ENCODE results near the gene MBLAC1.

Gene MBLAC1

GRCh38 chr7:100089458-100090196 is 37.1 kb upstream of the MBLAC1 start:
- Histone ChIP-seq H3K18ac (ENCODE audit: low read depth in 1 of 2, low read length in 2 of 2) (peak overlapping the region; percentile 89 to 93), H3K27ac (ENCODE audit: low read length, poor library complexity, severe bottlenecking) (peak overlapping the region; percentile 65), H3K4me2 (ENCODE audit: low read length, poor library complexity, severe bottlenecking) (peak overlapping the region; percentile 90), H2BK5ac (ENCODE audit: low read depth, low read length, poor library complexity, severe bottlenecking) (no peak overlapping the region), H3K14ac (ENCODE audit: low read length in 2 of 2) (no peak overlapping the region), H2BK15ac (ENCODE audit: low read depth, poor library complexity, severe bottlenecking) (peak overlapping the region; percentile 96), H4K8ac (ENCODE audit: low read length) (peak overlapping the region; percentile 97), H2AFZ (ENCODE audit: low read depth, low read length) (no peak overlapping the region), H2BK12ac (ENCODE audit: low read length in 2 of 2) (peak overlapping the region; percentile 46 to 79), H3K27me3 (ENCODE audit: control insufficient read depth in 1 of 2, insufficient read depth in 1 of 2, low read length in 2 of 2) (no peaks in the 10 kb centered on the region), H4K91ac (ENCODE audit: low read length) (peak overlapping the region; percentile 94), H3K9me3 (ENCODE audit: control insufficient read depth, low read length) (no peaks in the 10 kb centered on the region), H3K23ac (ENCODE audit: low read length in 2 of 2) (peak overlapping the region in 1 of 2 experiments; percentile 87), H3K9ac (ENCODE audit: low read length) (peak overlapping the region; percentile 96), H3K4me3 (ENCODE audit: insufficient read depth in 1 of 2, low read depth in 1 of 2, low read length in 2 of 2) (peak overlapping the region; percentile 85 to 97), H3K36me3 (ENCODE audit: control insufficient read depth in 1 of 2, insufficient read depth in 2 of 2, low read depth in 1 of 2, low read length in 2 of 2) (peaks cover 38 to 44% of the 10 kb centered on the region in 2 experiments), H3K4ac (ENCODE audit: low read depth in 1 of 2, low read length in 2 of 2) (peak overlapping the region; percentile 76 to 93), H3K4me1 (ENCODE audit: control insufficient read depth, insufficient read depth, low read depth, low read length) (peaks cover 8% of the 10 kb centered on the region), H2AK5ac (ENCODE audit: low read length, severe bottlenecking) (no peak overlapping the region), H2BK120ac (ENCODE audit: low read depth, low read length) (peak overlapping the region; percentile 88), H3K79me1 (replicated peaks; ENCODE audit: low read length, poor library complexity, severe bottlenecking) (peaks cover 14% of the 10 kb centered on the region)
- DNase-seq = peak; percentile 58
- WGBS = 22% methylated on average over 5 of the region's 7 CpGs

DNA sequence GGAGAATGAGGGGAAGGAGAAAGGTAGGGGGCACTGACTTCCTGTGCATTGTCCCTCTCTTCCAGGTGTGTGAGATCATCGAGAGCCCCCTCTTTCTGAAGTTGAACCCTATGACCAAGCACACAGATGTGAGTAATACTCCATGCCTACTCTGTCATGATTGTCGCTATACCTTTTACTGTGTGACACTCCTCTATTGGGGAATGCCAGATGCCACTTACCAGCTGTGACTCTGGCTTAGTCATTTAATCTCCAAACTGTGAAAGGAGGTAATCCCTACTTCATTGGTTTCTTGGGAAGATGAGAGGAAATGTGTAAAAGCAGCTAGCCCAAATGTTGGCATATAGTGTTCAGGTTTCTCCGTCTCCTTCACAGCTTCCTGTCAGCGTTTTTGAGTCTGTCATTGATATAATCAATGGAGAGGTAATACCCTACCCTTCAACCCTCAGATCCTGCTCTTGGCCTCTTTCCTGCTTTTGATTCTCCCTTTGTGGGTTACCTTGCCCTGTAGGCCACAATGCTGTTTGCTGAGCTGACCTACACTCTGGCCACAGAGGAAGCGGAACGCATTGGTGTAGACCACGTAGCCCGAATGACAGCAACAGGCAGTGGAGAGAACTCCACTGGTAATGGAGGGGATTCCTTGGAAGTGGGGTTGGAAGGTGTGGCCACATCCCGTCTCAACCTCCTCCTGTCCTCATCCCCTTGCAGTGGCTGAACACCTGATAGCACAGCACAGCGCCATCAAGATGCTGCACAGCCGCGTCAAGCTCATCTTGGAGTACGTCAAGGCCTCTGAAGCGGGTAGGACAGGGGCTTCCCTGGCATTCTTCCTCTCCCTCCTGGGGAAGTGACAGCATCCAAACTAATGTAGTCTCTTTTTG is 36.0 kb upstream of the MBLAC1 start:
- peak overlapping the region; percentile 29 to 88 for H2BK12ac ChIP-seq (ENCODE audit: low read length in 2 of 2)
- no peak overlapping the region for H2BK120ac ChIP-seq (ENCODE audit: low read depth, low read length)
- H3K9me3 ChIP-seq (ENCODE audit: control insufficient read depth, low read length) = no peaks in the 10 kb centered on the region
- peak overlapping the region in 1 of 2 experiments; percentile 8 for H3K14ac ChIP-seq (ENCODE audit: low read length in 2 of 2)
- H3K4me2 ChIP-seq (ENCODE audit: low read length, poor library complexity, severe bottlenecking) = no peak overlapping the region
- H3K4me3 ChIP-seq (ENCODE audit: insufficient read depth in 1 of 2, low read depth in 1 of 2, low read length in 2 of 2) = no peak overlapping the region
- H4K8ac ChIP-seq (ENCODE audit: low read length) = peak overlapping the region; percentile 47
- peak overlapping the region; percentile 23 for H4K91ac ChIP-seq (ENCODE audit: low read length)
- no peak for DNase-seq
- peaks cover 8% of the 10 kb centered on the region for H3K4me1 ChIP-seq (ENCODE audit: control insufficient read depth, insufficient read depth, low read depth, low read length)
- H2AK5ac ChIP-seq (ENCODE audit: low read length, severe bottlenecking) = no peak overlapping the region
- H2BK5ac ChIP-seq (ENCODE audit: low read depth, low read length, poor library complexity, severe bottlenecking) = no peak overlapping the region
- WGBS = 89% methylated on average over 13 of the region's 14 CpGs
- no peak overlapping the region for H2AFZ ChIP-seq (ENCODE audit: low read depth, low read length)
- H3K23ac ChIP-seq (ENCODE audit: low read length in 2 of 2) = no peak overlapping the region
- no peak overlapping the region for H2BK15ac ChIP-seq (ENCODE audit: low read depth, poor library complexity, severe bottlenecking)
- H3K36me3 ChIP-seq (ENCODE audit: control insufficient read depth in 1 of 2, insufficient read depth in 2 of 2, low read depth in 1 of 2, low read length in 2 of 2) = peaks cover 46 to 55% of the 10 kb centered on the region in 2 experiments
- no peak overlapping the region for H3K27ac ChIP-seq (ENCODE audit: low read length, poor library complexity, severe bottlenecking)
- H3K9ac ChIP-seq (ENCODE audit: low read length) = peak overlapping the region; percentile 3
- peaks cover 21% of the 10 kb centered on the region for H3K79me1 ChIP-seq (replicated peaks; ENCODE audit: low read length, poor library complexity, severe bottlenecking)
- peak overlapping the region in 1 of 2 experiments; percentile 50 for H3K4ac ChIP-seq (ENCODE audit: low read depth in 1 of 2, low read length in 2 of 2)
- no peaks in the 10 kb centered on the region for H3K27me3 ChIP-seq (ENCODE audit: control insufficient read depth in 1 of 2, insufficient read depth in 1 of 2, low read length in 2 of 2)
- peak overlapping the region in 1 of 2 experiments; percentile 69 for H3K18ac ChIP-seq (ENCODE audit: low read depth in 1 of 2, low read length in 2 of 2)

DNA sequence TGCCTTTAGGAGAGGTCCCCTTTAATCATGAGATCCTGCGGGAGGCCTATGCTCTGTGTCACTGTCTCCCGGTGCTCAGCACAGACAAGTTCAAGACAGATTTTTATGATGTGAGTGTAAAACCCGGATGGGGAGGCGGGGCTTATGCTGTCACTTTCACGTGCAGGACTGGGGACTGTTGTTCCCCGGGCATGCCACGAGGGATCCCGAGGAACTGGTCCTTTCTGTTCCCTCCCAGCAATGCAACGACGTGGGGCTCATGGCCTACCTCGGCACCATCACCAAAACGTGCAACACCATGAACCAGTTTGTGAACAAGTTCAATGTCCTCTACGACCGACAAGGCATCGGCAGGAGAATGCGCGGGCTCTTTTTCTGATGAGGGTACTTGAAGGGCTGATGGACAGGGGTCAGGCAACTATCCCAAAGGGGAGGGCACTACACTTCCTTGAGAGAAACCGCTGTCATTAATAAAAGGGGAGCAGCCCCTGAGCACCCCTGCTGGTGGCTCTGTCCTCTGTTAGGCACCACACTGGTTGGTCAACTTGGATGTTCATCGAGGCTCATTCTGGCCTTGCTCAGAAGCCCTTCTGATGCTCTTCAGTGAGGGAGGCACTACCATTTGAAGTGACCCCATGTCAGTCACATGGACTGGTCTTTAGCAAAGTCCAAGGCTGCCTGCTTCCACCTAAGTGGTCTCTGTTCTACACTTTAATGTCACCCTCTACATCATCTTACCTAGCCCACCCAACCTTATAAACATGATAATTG is 35.2 kb upstream of the MBLAC1 start:
- Histone ChIP-seq H2AFZ (ENCODE audit: low read depth, low read length) (no peak overlapping the region), H2BK15ac (ENCODE audit: low read depth, poor library complexity, severe bottlenecking) (peak overlapping the region; percentile 68), H2BK120ac (ENCODE audit: low read depth, low read length) (no peak overlapping the region), H3K27ac (ENCODE audit: low read length, poor library complexity, severe bottlenecking) (no peak overlapping the region), H3K79me1 (replicated peaks; ENCODE audit: low read length, poor library complexity, severe bottlenecking) (peaks cover 25% of the 10 kb centered on the region), H3K27me3 (ENCODE audit: control insufficient read depth in 1 of 2, insufficient read depth in 1 of 2, low read length in 2 of 2) (no peaks in the 10 kb centered on the region), H3K36me3 (ENCODE audit: control insufficient read depth in 1 of 2, insufficient read depth in 2 of 2, low read depth in 1 of 2, low read length in 2 of 2) (peaks cover 54 to 64% of the 10 kb centered on the region in 2 experiments), H3K9me3 (ENCODE audit: control insufficient read depth, low read length) (no peaks in the 10 kb centered on the region), H4K8ac (ENCODE audit: low read length) (no peak overlapping the region), H4K91ac (ENCODE audit: low read length) (no peak overlapping the region), H3K9ac (ENCODE audit: low read length) (no peak overlapping the region), H3K4me1 (ENCODE audit: control insufficient read depth, insufficient read depth, low read depth, low read length) (peaks cover 8% of the 10 kb centered on the region), H3K23ac (ENCODE audit: low read length in 2 of 2) (peak overlapping the region in 1 of 2 experiments; percentile 68), H2BK12ac (ENCODE audit: low read length in 2 of 2) (no peak overlapping the region), H2AK5ac (ENCODE audit: low read length, severe bottlenecking) (no peak overlapping the region), H3K4ac (ENCODE audit: low read depth in 1 of 2, low read length in 2 of 2) (peak overlapping the region in 1 of 2 experiments; percentile 32), H3K14ac (ENCODE audit: low read length in 2 of 2) (no peak overlapping the region), H3K18ac (ENCODE audit: low read depth in 1 of 2, low read length in 2 of 2) (no peak overlapping the region), H3K4me3 (ENCODE audit: insufficient read depth in 1 of 2, low read depth in 1 of 2, low read length in 2 of 2) (no peak overlapping the region), H3K4me2 (ENCODE audit: low read length, poor library complexity, severe bottlenecking) (no peak overlapping the region), H2BK5ac (ENCODE audit: low read depth, low read length, poor library complexity, severe bottlenecking) (no peak overlapping the region)
- WGBS = 64% methylated on average over 19 of the region's 19 CpGs
- DNase-seq = peak; percentile 54

All from mesenchymal stem cell (in vitro differentiated cells and primary cell).